Endothelial cell of umbilical vein (primary cell): ENCODE data around the gene LY6G6C. TPM values are rescaled to one million over a fixed set of nuclear protein-coding genes. Genes with fewer than 3 reads are reported as not detected.

Experiments
- BruUV-seq: library from RNA; stranded (reverse); fragments of 400-500 nt; replicated peaks from 2 replicates; lab custom pipeline; 2021; lab: Mats Ljungman, UMichigan
- CTCF ChIA-PET: fragments of 300-600, 350-600 bp; sonication (Branson Sonifier 250); formaldehyde crosslinking; loops from one replicate; lab custom pipeline; 2021; ENCODE audit warnings: antibody characterized with exemption, inconsistent platforms; lab: Charles Lee
- POLR2A ChIA-PET: fragments of 300-600, 350-600 bp; sonication (Branson Sonifier 250); formaldehyde crosslinking; loops from one replicate; lab custom pipeline; 2021; ENCODE audit warnings: antibody characterized with exemption, inconsistent platforms; lab: Charles Lee
- DNase-seq: peaks from one replicate; pipeline ENCODE4 v3.0.0-alpha.2; 2011; ENCODE audit warnings: low read depth, low spot score
- FAIRE-seq: peaks from 2 replicates; lab custom pipeline; 2011; peaks lifted over from hg19 to GRCh38; lab: Jason Lieb, UNC
- H2AFZ ChIP-seq: 2 replicates; pipeline ENCODE4 v1.6.0; 2012; ENCODE audit warnings: low read depth, low read length, control low read depth, inconsistent platforms
- H3K27ac ChIP-seq: 2 replicates; pipeline ENCODE4 v1.5.1; 2011; ENCODE audit warnings: low read depth, mild to moderate bottlenecking, control low read depth, low read length, moderate library complexity; ENCODE audit not compliant: insufficient read depth
- H3K27me3 ChIP-seq, 2 experiments: 2 replicates each; pipeline versions ENCODE4 v1.6.0 to v1.6.1; 2011; ENCODE audit warnings: low read length in 2 of 2, mixed read lengths in 1 of 2; ENCODE audit not compliant: control insufficient read depth in 2 of 2, insufficient read depth in 2 of 2
- H3K36me3 ChIP-seq, 2 experiments: 2 replicates in 1 of 2; 3 replicates in 1 of 2; pipeline ENCODE4 v1.5.1; 2011; ENCODE audit warnings: low read length in 2 of 2, mild to moderate bottlenecking in 1 of 2, moderate library complexity in 1 of 2; ENCODE audit not compliant: control insufficient read depth in 2 of 2, insufficient read depth in 2 of 2; ENCODE audit errors: extremely low read depth in 1 of 2
- H3K4me1 ChIP-seq: 3 replicates; pipeline ENCODE4 v1.5.1; 2011; ENCODE audit warnings: mild to moderate bottlenecking, low read length; ENCODE audit not compliant: control insufficient read depth, insufficient read depth; ENCODE audit errors: extremely low read depth
- H3K4me2 ChIP-seq: 2 replicates; pipeline ENCODE4 v1.6.1; 2011; ENCODE audit warnings: low read length, control low read depth, mixed read lengths; ENCODE audit not compliant: insufficient read depth
- H3K4me3 ChIP-seq, 3 experiments: fragments of 200-600 bp in 1 of 3; sonication (generic), shearing (Covaris generic) in 1 of 3; replicated peaks in 1 of 3; 2 replicates each; pipeline ENCODE4 v1.5.1; 2011 to 2016; ENCODE audit warnings: control low read depth in 3 of 3, low read length in 3 of 3, mild to moderate bottlenecking in 2 of 3, inconsistent platforms in 1 of 3, low read depth in 1 of 3, moderate library complexity in 1 of 3; ENCODE audit not compliant: insufficient read depth in 1 of 3
- H3K79me2 ChIP-seq: 2 replicates; pipeline ENCODE4 v1.6.0; 2012; ENCODE audit warnings: low read length, inconsistent platforms; ENCODE audit not compliant: control insufficient read depth, insufficient read depth
- H3K9ac ChIP-seq: replicated peaks from 2 replicates; pipeline ENCODE3; 2011; ENCODE audit warnings: low read length, control low read depth; ENCODE audit not compliant: insufficient read depth; ENCODE audit errors: extremely low read depth
- H3K9me1 ChIP-seq: replicated peaks from 3 replicates; pipeline ENCODE4 v1.6.0; 2011; ENCODE audit warnings: mild to moderate bottlenecking, low read length; ENCODE audit not compliant: control insufficient read depth, insufficient read depth; ENCODE audit errors: extremely low read depth
- H3K9me3 ChIP-seq: replicated peaks from 2 replicates; pipeline ENCODE4 v1.5.1; 2012; ENCODE audit warnings: low read length, inconsistent platforms; ENCODE audit not compliant: control insufficient read depth, insufficient read depth
- H4K20me1 ChIP-seq: replicated peaks from 2 replicates; pipeline ENCODE3; 2011; ENCODE audit warnings: mild to moderate bottlenecking, low read length; ENCODE audit not compliant: control insufficient read depth, insufficient read depth; ENCODE audit errors: extremely low read depth
- MYC ChIP-seq: IDR thresholded peaks from one replicate; pipeline ENCODE4 v1.6.1; 2011; ENCODE audit warnings: mild to moderate bottlenecking, low read depth, low read length
- dilution Hi-C: fragments of 300-500 bp; cut with MboI; formaldehyde crosslinking; loops from one replicate; pipeline ENCODE4 v1.15.0; 2019; ENCODE audit warnings: low sequenced_read_pairs; ENCODE audit not compliant: extremely low pct_ligation_motif_present
- intact Hi-C: fragments of 100-400 bp; cut with micrococcal nuclease; formaldehyde crosslinking; loops from one replicate; pipeline ENCODE4 v1.10.0; 2022
- polyA plus RNA-seq, 4 experiments: library from polyadenylated mRNA; depleted of rRNA in 3 of 4; stranded (reverse) in 3 of 4; unstranded in 1 of 4; fragments of >200 nt; gene quantifications; 2 replicates each; pipeline versions ENCODE4 v1.2.1 to v1.2.3, GENCODE V29; 2011 to 2012; ENCODE audit warnings: missing spikeins in 1 of 4
- total RNA-seq: library from RNA; stranded (reverse); gene quantifications from 2 replicates; pipeline ENCODE4 v1.2.3, GENCODE V29; 2021
- TF ChIP-seq, protein P1 (sequence below), 2 donors: IDR thresholded peaks; 1 replicate in 1 of 2; 2 replicates in 1 of 2; pipeline ENCODE4 v1.5.1; 2011; ENCODE audit warnings: low read length in 2 of 2, mild to moderate bottlenecking in 2 of 2, moderate library complexity in 2 of 2, control low read depth in 1 of 2, inconsistent platforms in 1 of 2, low read depth in 1 of 2; ENCODE audit not compliant: insufficient read depth in 1 of 2; ENCODE audit errors: extremely low read depth in 1 of 2

The LY6G6C gene
- total and polyA plus RNA-seq, 2 donors (not counting 3 experiments of a cell fraction or from before 2014, with no cell fraction given) = 0.33 TPM; not detected in 1

GRCh38 chr6:31729515-31729978, 8.0 kb upstream of the LY6G6C start:
- Histone ChIP-seq H3K79me2 (peaks cover 17% of the 10 kb centered on the region), H2AFZ (no peak overlapping the region), H3K4me1 (peaks cover 37% of the 10 kb centered on the region), H3K9ac (peak overlapping the region; percentile 80), H3K4me2 (peak overlapping the region; percentile 73), H4K20me1 (no peaks in the 10 kb centered on the region), H3K9me1 (no peaks in the 10 kb centered on the region), H3K27ac (peak overlapping the region; percentile 54), H3K27me3 (no peaks in the 10 kb centered on the region), H3K36me3 (peaks cover 19 to 38% of the 10 kb centered on the region in 2 experiments), H3K9me3 (no peaks in the 10 kb centered on the region), H3K4me3 (peak overlapping the region; percentile 66 to 94 (median 70))
- DNase-seq = peak; percentile 90
- TF ChIP-seq MYC = no peak
- TF ChIP-seq, protein P1, sequence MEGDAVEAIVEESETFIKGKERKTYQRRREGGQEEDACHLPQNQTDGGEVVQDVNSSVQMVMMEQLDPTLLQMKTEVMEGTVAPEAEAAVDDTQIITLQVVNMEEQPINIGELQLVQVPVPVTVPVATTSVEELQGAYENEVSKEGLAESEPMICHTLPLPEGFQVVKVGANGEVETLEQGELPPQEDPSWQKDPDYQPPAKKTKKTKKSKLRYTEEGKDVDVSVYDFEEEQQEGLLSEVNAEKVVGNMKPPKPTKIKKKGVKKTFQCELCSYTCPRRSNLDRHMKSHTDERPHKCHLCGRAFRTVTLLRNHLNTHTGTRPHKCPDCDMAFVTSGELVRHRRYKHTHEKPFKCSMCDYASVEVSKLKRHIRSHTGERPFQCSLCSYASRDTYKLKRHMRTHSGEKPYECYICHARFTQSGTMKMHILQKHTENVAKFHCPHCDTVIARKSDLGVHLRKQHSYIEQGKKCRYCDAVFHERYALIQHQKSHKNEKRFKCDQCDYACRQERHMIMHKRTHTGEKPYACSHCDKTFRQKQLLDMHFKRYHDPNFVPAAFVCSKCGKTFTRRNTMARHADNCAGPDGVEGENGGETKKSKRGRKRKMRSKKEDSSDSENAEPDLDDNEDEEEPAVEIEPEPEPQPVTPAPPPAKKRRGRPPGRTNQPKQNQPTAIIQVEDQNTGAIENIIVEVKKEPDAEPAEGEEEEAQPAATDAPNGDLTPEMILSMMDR (IDR thresholded peaks at IDR 0.05; ENCODE audit: extremely low read depth in 1 of 2, insufficient read depth in 1 of 2, low read depth in 1 of 2, low read length in 2 of 2) = peak in 1 of 2 donors; percentile 73
- CTCF ChIA-PET = interaction anchor here (0.8 to 5.4 kb wide), 20 partner anchors 8 to 223 kb away, joined by 3 to 42 read pairs (median 6); partner anchors contain the start of genes ABHD16A, HSPA1B, LSM2 and LY6G5C
- intact Hi-C loops (loop anchor here (1.0 kb wide), 3 partner anchors 40 to 101 kb away; no protein-coding TSS in a partner anchor), dilution Hi-C loops (no loop called here)
- FAIRE-seq = no peak
- POLR2A ChIA-PET = interaction anchor here (0.5 to 2.2 kb wide), 6 partner anchors 10 to 98 kb away, joined by 3 to 14 read pairs (median 4); partner anchors contain the start of genes ABHD16A, HSPA1A, HSPA1B and HSPA1L
- BruUV-seq = no TSS peak
